SH-SY5Y (cell line): ENCODE data around the gene KCNT2.

ENCODE experiments used
- GATA2 ChIP-seq: IDR thresholded peaks from 2 replicates; pipeline ENCODE4 v1.6.1; 2011; ENCODE audit warnings: mild to moderate bottlenecking, low read depth, low read length
- GATA3 ChIP-seq: IDR thresholded peaks from 2 replicates; pipeline ENCODE4 v1.6.1; 2011; ENCODE audit warnings: low read depth, mild to moderate bottlenecking, low read length, moderate library complexity

GRCh38 chr1:196415978-196416377 is 192.3 kb downstream of the KCNT2 start:
- TF ChIP-seq GATA2 (no peak), GATA3 (no peak)
